Measurements from ENCODE around the gene KSR1.
"Not testable (repeated sequence)": the region's sequence is repeated elsewhere in the genome, so short reads cannot be mapped to it uniquely, and the experiment has no call there.

Gene KSR1

GRCh38 chr17:27425571-27425970 lies 30.7 kb upstream of the KSR1 start:
- intact Hi-C loops (cut with DNase I), result not testable (repeated sequence)
- peak in 2 of 10 donors; percentile 49 to 62 for DNase-seq

GRCh38 chr17:27425991-27426390 lies 30.3 kb upstream of the KSR1 start:
- peak in 2 of 10 donors; percentile 18 to 37 for DNase-seq
- intact Hi-C loops (cut with DNase I), result no loop called here

GRCh38 chr17:27426471-27426870 lies 29.8 kb upstream of the KSR1 start:
- DNase-seq, result peak in 2 of 10 donors; percentile 50 to 54
- intact Hi-C loops (cut with DNase I), result not testable (repeated sequence)

GRCh38 chr17:27427166-27427862 lies 28.9 kb upstream of the KSR1 start:
- intact Hi-C loops (cut with DNase I); DNase-seq: not testable (repeated sequence)

GRCh38 chr17:27428781-27429505 lies 27.3 kb upstream of the KSR1 start:
- DNase-seq, result peak in 3 of 10 donors; percentile 47 to 76 (median 71)
- intact Hi-C loops (cut with DNase I), result no loop called here

GRCh38 chr17:27429666-27430382 lies 26.4 kb upstream of the KSR1 start:
- intact Hi-C loops (cut with DNase I), result no loop called here
- DNase-seq, result peak in 3 of 10 donors; percentile 58 to 75 (median 74)

GRCh38 chr17:27430383-27430840 lies 25.8 kb upstream of the KSR1 start:
- intact Hi-C loops (cut with DNase I), result no loop called here
- DNase-seq, result peak in 3 of 10 donors; percentile 50 to 70 (median 55)

- peak in 5 of 10 donors; percentile 21 to 86 (median 76) for DNase-seq
- intact Hi-C loops (cut with DNase I), result no loop called here
Measured at GRCh38 chr17:27430882-27431491, 25.3 kb upstream of the KSR1 start.

- DNase-seq, result peak in 3 of 10 donors; percentile 35 to 55 (median 40)
- intact Hi-C loops (cut with DNase I), result no loop called here
Measured at GRCh38 chr17:27433521-27433920, 22.7 kb upstream of the KSR1 start.

- peak in 3 of 10 donors; percentile 13 to 67 (median 39) for DNase-seq
- intact Hi-C loops (cut with DNase I), result not testable (repeated sequence)
Measured at GRCh38 chr17:27435431-27436070, 20.7 kb upstream of the KSR1 start.

GRCh38 chr17:27438348-27438998 lies 17.8 kb upstream of the KSR1 start:
- DNase-seq, result peak in 8 of 10 donors; percentile 19 to 90 (median 50)
- intact Hi-C loops (cut with DNase I), result no loop called here

GRCh38 chr17:27439342-27439741 lies 16.9 kb upstream of the KSR1 start:
- DNase-seq, result no peak
- intact Hi-C loops (cut with DNase I), result no loop called here

- intact Hi-C loops (cut with DNase I), result no loop called here
Measured at GRCh38 chr17:27442702-27443101, 13.5 kb upstream of the KSR1 start.

GRCh38 chr17:27443491-27443890 lies 12.8 kb upstream of the KSR1 start:
- intact Hi-C loops (cut with DNase I), result no loop called here

More at GRCh38 chr17:27442702-27443101, 13.5 kb upstream of the KSR1 start:
- DNase-seq, result peak in 1 of 10 donors; percentile 5

GRCh38 chr17:27445971-27446370 lies 10.3 kb upstream of the KSR1 start:
- no peak for DNase-seq
- intact Hi-C loops (cut with DNase I), result no loop called here

More at GRCh38 chr17:27443491-27443890, 12.8 kb upstream of the KSR1 start:
- peak in 1 of 10 donors; percentile 46 for DNase-seq

GRCh38 chr17:27446569-27447301 lies 9.5 kb upstream of the KSR1 start:
- peak in 1 of 10 donors; percentile 7 for DNase-seq

GRCh38 chr17:27448534-27448933 lies 7.7 kb upstream of the KSR1 start:
- intact Hi-C loops (cut with DNase I), result not testable (repeated sequence)
- peak in 1 of 10 donors; percentile 21 for DNase-seq

More at GRCh38 chr17:27446569-27447301, 9.5 kb upstream of the KSR1 start:
- intact Hi-C loops (cut with DNase I), result no loop called here

- DNase-seq, result no peak
- intact Hi-C loops (cut with DNase I), result no loop called here
Measured at GRCh38 chr17:27449541-27449940, 6.7 kb upstream of the KSR1 start.

Measured in posterior cingulate gyrus (tissue), 11 donors.